GM12878 (cell line): Measurements from ENCODE around the gene UBE2QL1. TPM values are rescaled to one million over a fixed set of nuclear protein-coding genes. Genes with fewer than 3 reads are reported as not detected.

Experiments used
- ATAC-seq: fragments of 200-7000 bp; cut with Tn5 transposase; 3 replicates; pipeline ENCODE4 v1.9.1; 2020; ENCODE audit warnings: mild to moderate bottlenecking, moderate library complexity
- BruUV-seq: library from RNA; stranded (reverse); fragments of 400-500 nt; replicated peaks from 2 replicates; lab custom pipeline; 2021; lab: Mats Ljungman, UMichigan
- CTCF ChIA-PET: fragments of 300-600 bp; sonication (Branson Sonifier 250); formaldehyde crosslinking; extraction: SDS; loops from one replicate; lab custom pipeline; 2021; ENCODE audit warnings: inconsistent platforms; lab: Yijun Ruan, JAX
- POLR2A ChIA-PET: fragments of 350-600 bp; formaldehyde crosslinking; extraction: SDS; loops from one replicate; lab custom pipeline; 2021; ENCODE audit warnings: inconsistent platforms; lab: Charles Lee
- RAD21 ChIA-PET: fragments of 300-600 bp; sonication (Branson Sonifier 250); formaldehyde crosslinking; loops from one replicate; lab custom pipeline; 2023; ENCODE audit warnings: antibody characterized with exemption; ENCODE audit not compliant: unreplicated experiment; lab: Charles Lee
- SMC1A ChIA-PET: fragments of 300-600 bp; sonication (Branson Sonifier 250); formaldehyde crosslinking; loops from one replicate; lab custom pipeline; 2023; ENCODE audit not compliant: unreplicated experiment, uncharacterized antibody; lab: Charles Lee
- DNase-seq: peaks from one replicate; pipeline ENCODE4 v3.0.0-alpha.2; 2011; ENCODE audit warnings: low read depth, low spot score
- FAIRE-seq: peaks from 3 replicates; lab custom pipeline; 2011; peaks lifted over from hg19 to GRCh38; lab: Jason Lieb, UNC
- H2AFZ ChIP-seq: 2 replicates; pipeline ENCODE4 v1.6.0; 2011; ENCODE audit warnings: low read depth, low read length, control low read depth; ENCODE audit not compliant: control insufficient read depth
- H3K27ac ChIP-seq: 2 replicates; pipeline ENCODE4 v1.5.1; 2011; ENCODE audit warnings: control low read depth; ENCODE audit not compliant: control insufficient read depth, insufficient read depth
- H3K27me3 ChIP-seq, 2 experiments: replicated peaks in 1 of 2; 2 replicates each; pipeline versions ENCODE4 v1.6.0 to v1.6.1; 2011; ENCODE audit warnings: low read length in 1 of 2; ENCODE audit not compliant: control insufficient read depth in 2 of 2, insufficient read depth in 2 of 2
- H3K36me3 ChIP-seq, 2 experiments: 2 replicates each; pipeline ENCODE4 v1.5.1; 2011; ENCODE audit warnings: low read length in 1 of 2; ENCODE audit not compliant: control insufficient read depth in 2 of 2, insufficient read depth in 2 of 2
- H3K4me1 ChIP-seq: 2 replicates; pipeline ENCODE4 v1.6.1; 2011; ENCODE audit warnings: mild to moderate bottlenecking, low read length, moderate library complexity, mixed read lengths; ENCODE audit not compliant: control insufficient read depth, insufficient read depth
- H3K4me2 ChIP-seq: 2 replicates; pipeline ENCODE4 v1.6.0; 2011; ENCODE audit warnings: control low read depth; ENCODE audit not compliant: control insufficient read depth, insufficient read depth
- H3K4me3 ChIP-seq: fragments of 200-600 bp; sonication (generic); 2 replicates; pipeline ENCODE4 v1.5.1; 2016
- H3K79me2 ChIP-seq: 2 replicates; pipeline ENCODE4 v1.6.0; 2011; ENCODE audit warnings: low read length; ENCODE audit not compliant: control insufficient read depth, insufficient read depth
- H3K9ac ChIP-seq: 2 replicates; pipeline ENCODE4 v1.8.0; 2011; ENCODE audit warnings: low read length, control low read depth, mixed read lengths; ENCODE audit not compliant: control insufficient read depth, insufficient read depth
- H3K9me3 ChIP-seq: replicated peaks from 3 replicates; pipeline ENCODE4 v1.5.1; 2011; ENCODE audit warnings: mild to moderate bottlenecking, low read length; ENCODE audit not compliant: control insufficient read depth, insufficient read depth
- H4K20me1 ChIP-seq: 2 replicates; pipeline ENCODE4 v1.6.0; 2011; ENCODE audit not compliant: control insufficient read depth, insufficient read depth
- CBX5 ChIP-seq: sonication (generic); IDR thresholded peaks from 2 replicates; pipeline ENCODE4 v1.6.1; 2016; ENCODE audit warnings: low read depth, moderate library complexity, mild to moderate bottlenecking, inconsistent platforms
- CREM ChIP-seq: IDR thresholded peaks from 2 replicates; pipeline ENCODE4 v1.6.1; 2014; ENCODE audit warnings: antibody characterized with exemption, low read depth
- DPF2 ChIP-seq: fragments of 450-650 bp; IDR thresholded peaks from 2 replicates; pipeline ENCODE4 v1.6.1; 2017; ENCODE audit warnings: mild to moderate bottlenecking
- MEF2A ChIP-seq: IDR thresholded peaks from 2 replicates; pipeline ENCODE4 v1.6.1; 2011; ENCODE audit warnings: low read depth, mild to moderate bottlenecking, low read length, moderate library complexity; ENCODE audit not compliant: insufficient read depth
- NFXL1 ChIP-seq: fragments of 450-650 bp; IDR thresholded peaks from 2 replicates; pipeline ENCODE4 v1.6.1; 2017; ENCODE audit warnings: antibody characterized with exemption, mild to moderate bottlenecking, borderline replicate concordance
- NFYB ChIP-seq: IDR thresholded peaks from 2 replicates; pipeline ENCODE4 v1.6.1; 2011; ENCODE audit warnings: low read depth, mild to moderate bottlenecking, low read length, improper control_type of control experiment, moderate library complexity; ENCODE audit not compliant: insufficient read depth
- NR2C1 ChIP-seq: fragments of 450-650 bp; IDR thresholded peaks from 2 replicates; pipeline ENCODE4 v1.6.1; 2017; ENCODE audit warnings: antibody characterized with exemption, mild to moderate bottlenecking, moderate library complexity
- TBL1XR1 ChIP-seq: IDR thresholded peaks from 2 replicates; pipeline ENCODE4 v1.6.1; 2012; ENCODE audit warnings: low read depth, low read length, improper control_type of control experiment
- ZBED1 ChIP-seq: IDR thresholded peaks from 2 replicates; pipeline ENCODE4 v1.6.1; 2016; ENCODE audit warnings: borderline replicate concordance
- ZSCAN29 ChIP-seq: fragments of 450-650 bp; IDR thresholded peaks from 2 replicates; pipeline ENCODE4 v1.6.1; 2017; ENCODE audit warnings: mild to moderate bottlenecking, moderate library complexity
- WGBS: methylation state at CpG from one replicate; pipeline ENCODE4 v1.1.6; 2016; ENCODE audit warnings: low lambda C conversion rate; ENCODE audit not compliant: insufficient replicate concordance, insufficient coverage; ENCODE audit errors: missing lambda C conversion rate; 5-methylcytosine and 5-hydroxymethylcytosine counted together
- in situ Hi-C: fragments of 300-500 bp; cut with MboI; formaldehyde crosslinking; loops from 9 replicates; pipeline ENCODE4 v1.14.3; 2018; ENCODE audit warnings: mixed read lengths
- intact Hi-C: fragments of 100-400 bp; cut with micrococcal nuclease; formaldehyde crosslinking; loops from one replicate; pipeline ENCODE4 v1.14.2; 2022; ENCODE audit not compliant: unreplicated experiment
- polyA plus RNA-seq, 11 experiments: library from polyadenylated mRNA; depleted of rRNA in 4 of 11; unstranded in 6 of 11; stranded (reverse) in 5 of 11; fragments of >200 nt; fragmentation: Nextera tagmentation in 4 of 11; fragmentation: Illumina TruSeq in 1 of 11; extraction: Ambion mirVana in 4 of 11; extraction: Trizol in 1 of 11; gene quantifications; 1 replicate in 1 of 11; 2 replicates in 10 of 11; pipeline versions ENCODE4 v1.2.1 to v1.2.3, GENCODE V29; 2011 to 2016; ENCODE audit warnings: inconsistent platforms in 2 of 11, missing spikeins in 2 of 11, low read depth in 1 of 11
- total RNA-seq, 4 experiments: library from RNA; depleted of rRNA in 3 of 4; stranded (reverse); fragments of >200 nt in 3 of 4; fragmentation: Illumina TruSeq in 1 of 4; extraction: Trizol in 1 of 4; gene quantifications; 2 replicates each; pipeline versions ENCODE4 v1.2.1 to v1.2.3, GENCODE V29; 2013 to 2021
- TF ChIP-seq, protein P1 (sequence below): fragments of 450-650 bp; IDR thresholded peaks from 2 replicates; pipeline ENCODE4 v1.6.1; 2017; ENCODE audit warnings: mild to moderate bottlenecking, low read depth, inconsistent platforms; ENCODE audit not compliant: poor library complexity, severe bottlenecking
- TF ChIP-seq, protein P2 (sequence below): fragments of 450-650 bp; IDR thresholded peaks from 2 replicates; pipeline ENCODE4 v1.6.1; 2016; ENCODE audit warnings: mild to moderate bottlenecking
- TF ChIP-seq, protein P3 (sequence below): IDR thresholded peaks from 2 replicates; pipeline ENCODE4 v1.6.1; 2012; ENCODE audit warnings: low read depth, low read length, improper control_type of control experiment
- TF ChIP-seq, protein P4 (sequence below): IDR thresholded peaks from 2 replicates; pipeline ENCODE4 v1.6.1; 2011; ENCODE audit warnings: borderline replicate concordance, low read depth, mild to moderate bottlenecking, moderate library complexity, mixed read lengths, low read length; ENCODE audit not compliant: insufficient read depth; ENCODE audit errors: extremely low read length
- TF ChIP-seq, protein P5 (sequence below): IDR thresholded peaks from 2 replicates; pipeline ENCODE4 v1.6.1; 2011; ENCODE audit warnings: mild to moderate bottlenecking, low read depth, low read length, moderate library complexity; ENCODE audit not compliant: insufficient replicate concordance

The UBE2QL1 gene
- total and polyA plus RNA-seq, 10 of the 15 experiments (the other 5 are each of a cell fraction or from before 2014, with no cell fraction given): 0.03 to 0.62 (median 0.04) TPM; not detected in 6

DNA sequence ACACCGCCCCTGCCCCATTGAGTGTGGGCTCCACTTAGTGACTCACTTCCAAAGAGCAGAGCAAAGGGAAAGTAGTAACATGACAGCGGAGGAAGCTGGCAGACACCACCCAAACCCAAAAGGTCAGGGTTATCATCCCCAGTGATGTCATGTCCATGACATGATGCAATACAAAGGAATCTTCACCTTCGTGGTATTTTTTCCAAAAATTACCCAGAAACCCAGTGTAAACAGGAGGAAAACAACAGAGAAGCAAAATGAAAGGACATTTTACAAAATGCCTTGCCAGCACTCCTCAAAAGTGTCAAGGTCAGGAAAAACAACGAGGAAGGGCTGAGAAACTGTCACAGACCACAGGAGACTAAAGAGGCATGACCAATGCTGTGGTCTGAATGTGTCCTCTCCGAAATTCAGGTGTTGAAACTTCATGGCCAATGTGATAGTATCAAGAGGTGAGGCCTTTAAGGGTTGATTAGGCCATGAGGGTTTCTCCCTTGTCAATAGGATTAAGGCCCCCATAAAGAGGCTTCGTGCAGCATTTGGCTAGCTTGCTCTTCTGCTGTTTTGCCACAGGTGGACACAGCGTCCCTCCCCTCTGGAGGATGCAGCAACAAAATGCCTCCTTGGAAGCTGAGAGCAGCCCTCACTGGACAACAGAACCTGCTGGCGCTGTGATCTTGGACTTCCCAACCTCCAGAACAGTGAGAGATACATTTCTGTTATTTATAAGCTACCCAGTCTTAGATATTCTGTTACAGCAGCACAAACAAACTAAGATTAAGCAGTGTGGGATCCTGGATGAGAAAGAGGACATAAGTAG lies 39.8 kb upstream of the UBE2QL1 start (continued):
- TF ChIP-seq CBX5 (no peak), ZBED1 (no peak)
- TF ChIP-seq, protein P1, sequence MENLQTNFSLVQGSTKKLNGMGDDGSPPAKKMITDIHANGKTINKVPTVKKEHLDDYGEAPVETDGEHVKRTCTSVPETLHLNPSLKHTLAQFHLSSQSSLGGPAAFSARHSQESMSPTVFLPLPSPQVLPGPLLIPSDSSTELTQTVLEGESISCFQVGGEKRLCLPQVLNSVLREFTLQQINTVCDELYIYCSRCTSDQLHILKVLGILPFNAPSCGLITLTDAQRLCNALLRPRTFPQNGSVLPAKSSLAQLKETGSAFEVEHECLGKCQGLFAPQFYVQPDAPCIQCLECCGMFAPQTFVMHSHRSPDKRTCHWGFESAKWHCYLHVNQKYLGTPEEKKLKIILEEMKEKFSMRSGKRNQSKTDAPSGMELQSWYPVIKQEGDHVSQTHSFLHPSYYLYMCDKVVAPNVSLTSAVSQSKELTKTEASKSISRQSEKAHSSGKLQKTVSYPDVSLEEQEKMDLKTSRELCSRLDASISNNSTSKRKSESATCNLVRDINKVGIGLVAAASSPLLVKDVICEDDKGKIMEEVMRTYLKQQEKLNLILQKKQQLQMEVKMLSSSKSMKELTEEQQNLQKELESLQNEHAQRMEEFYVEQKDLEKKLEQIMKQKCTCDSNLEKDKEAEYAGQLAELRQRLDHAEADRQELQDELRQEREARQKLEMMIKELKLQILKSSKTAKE: no peak

DNA sequence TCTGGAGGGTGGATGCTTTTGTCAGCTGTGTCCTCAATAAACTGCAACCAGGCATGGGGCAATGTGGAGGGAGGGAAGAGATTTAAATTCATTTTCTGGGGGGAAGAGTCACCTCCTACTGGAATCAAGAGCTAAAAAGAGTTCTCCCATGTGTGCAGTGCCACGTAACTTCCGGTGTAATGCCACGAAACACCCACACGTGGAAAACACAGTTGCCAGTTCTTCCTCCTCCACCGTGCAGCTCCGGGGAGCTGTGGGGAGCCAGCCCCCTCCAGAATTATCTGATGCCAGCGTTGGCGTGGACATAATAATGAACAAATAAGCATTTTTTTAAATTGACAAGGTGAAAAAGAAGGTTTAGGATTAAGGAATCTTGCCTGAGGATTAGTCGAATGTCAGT lies 38.2 kb upstream of the UBE2QL1 start:
- Histone ChIP-seq H3K4me1 (no peaks in the 10 kb centered on the region), H3K9ac (no peak overlapping the region), H4K20me1 (no peaks in the 10 kb centered on the region), H3K27ac (no peak overlapping the region), H3K4me2 (no peak overlapping the region), H3K36me3 (no peaks in the 10 kb centered on the region), H2AFZ (no peak overlapping the region), H3K9me3 (no peaks in the 10 kb centered on the region; the same call in 2 of the 3 replicates), H3K27me3 (peaks cover 0 to 2% of the 10 kb centered on the region in 2 experiments; a peak in 1 of 4 replicates), H3K4me3 (no peak overlapping the region), H3K79me2 (no peaks in the 10 kb centered on the region)
- DNase-seq (no peak), ATAC-seq (no peak), FAIRE-seq (no peak)
- in situ Hi-C loops (no loop called here), intact Hi-C loops (no loop called here)
- ChIA-PET POLR2A (interaction anchor here (0.6 kb wide), 1 partner anchor 231 kb away, joined by 3 read pairs; no protein-coding TSS in a partner anchor), SMC1A (no interaction called here), CTCF (interaction anchor here (0.6 to 1.2 kb wide), 2 partner anchors 8 to 910 kb away, joined by 3 read pairs; no protein-coding TSS in a partner anchor), RAD21 (interaction anchor here (0.7 kb wide), 1 partner anchor 75 kb away, joined by 3 read pairs; no protein-coding TSS in a partner anchor)
- 24% methylated on average over 9 of the region's 9 CpGs for WGBS
- no TSS peak for BruUV-seq
- TF ChIP-seq, protein P2, sequence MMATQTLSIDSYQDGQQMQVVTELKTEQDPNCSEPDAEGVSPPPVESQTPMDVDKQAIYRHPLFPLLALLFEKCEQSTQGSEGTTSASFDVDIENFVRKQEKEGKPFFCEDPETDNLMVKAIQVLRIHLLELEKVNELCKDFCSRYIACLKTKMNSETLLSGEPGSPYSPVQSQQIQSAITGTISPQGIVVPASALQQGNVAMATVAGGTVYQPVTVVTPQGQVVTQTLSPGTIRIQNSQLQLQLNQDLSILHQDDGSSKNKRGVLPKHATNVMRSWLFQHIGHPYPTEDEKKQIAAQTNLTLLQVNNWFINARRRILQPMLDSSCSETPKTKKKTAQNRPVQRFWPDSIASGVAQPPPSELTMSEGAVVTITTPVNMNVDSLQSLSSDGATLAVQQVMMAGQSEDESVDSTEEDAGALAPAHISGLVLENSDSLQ: no peak
- TF ChIP-seq MEF2A: no peak
- TF ChIP-seq, protein P3, sequence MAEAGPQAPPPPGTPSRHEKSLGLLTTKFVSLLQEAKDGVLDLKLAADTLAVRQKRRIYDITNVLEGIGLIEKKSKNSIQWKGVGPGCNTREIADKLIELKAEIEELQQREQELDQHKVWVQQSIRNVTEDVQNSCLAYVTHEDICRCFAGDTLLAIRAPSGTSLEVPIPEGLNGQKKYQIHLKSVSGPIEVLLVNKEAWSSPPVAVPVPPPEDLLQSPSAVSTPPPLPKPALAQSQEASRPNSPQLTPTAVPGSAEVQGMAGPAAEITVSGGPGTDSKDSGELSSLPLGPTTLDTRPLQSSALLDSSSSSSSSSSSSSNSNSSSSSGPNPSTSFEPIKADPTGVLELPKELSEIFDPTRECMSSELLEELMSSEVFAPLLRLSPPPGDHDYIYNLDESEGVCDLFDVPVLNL: no peak
- TF ChIP-seq DPF2: no peak
- TF ChIP-seq NFXL1: no peak
- TF ChIP-seq, protein P4, sequence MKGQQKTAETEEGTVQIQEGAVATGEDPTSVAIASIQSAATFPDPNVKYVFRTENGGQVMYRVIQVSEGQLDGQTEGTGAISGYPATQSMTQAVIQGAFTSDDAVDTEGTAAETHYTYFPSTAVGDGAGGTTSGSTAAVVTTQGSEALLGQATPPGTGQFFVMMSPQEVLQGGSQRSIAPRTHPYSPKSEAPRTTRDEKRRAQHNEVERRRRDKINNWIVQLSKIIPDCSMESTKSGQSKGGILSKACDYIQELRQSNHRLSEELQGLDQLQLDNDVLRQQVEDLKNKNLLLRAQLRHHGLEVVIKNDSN: no peak
- no peak for TF ChIP-seq CREM
- TF ChIP-seq NFYB: no peak
- TF ChIP-seq ZSCAN29: no peak
- TF ChIP-seq, protein P5, sequence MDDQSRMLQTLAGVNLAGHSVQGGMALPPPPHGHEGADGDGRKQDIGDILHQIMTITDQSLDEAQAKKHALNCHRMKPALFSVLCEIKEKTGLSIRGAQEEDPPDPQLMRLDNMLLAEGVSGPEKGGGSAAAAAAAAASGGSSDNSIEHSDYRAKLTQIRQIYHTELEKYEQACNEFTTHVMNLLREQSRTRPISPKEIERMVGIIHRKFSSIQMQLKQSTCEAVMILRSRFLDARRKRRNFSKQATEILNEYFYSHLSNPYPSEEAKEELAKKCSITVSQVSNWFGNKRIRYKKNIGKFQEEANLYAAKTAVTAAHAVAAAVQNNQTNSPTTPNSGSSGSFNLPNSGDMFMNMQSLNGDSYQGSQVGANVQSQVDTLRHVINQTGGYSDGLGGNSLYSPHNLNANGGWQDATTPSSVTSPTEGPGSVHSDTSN: no peak
- TF ChIP-seq TBL1XR1: no peak
- TF ChIP-seq ZBED1: no peak
- no peak for TF ChIP-seq NR2C1
